Activated CD4-positive, alpha-beta T cell treated with anti-CD3 and anti-CD28 coated beads, Interleukin-2, amount 10 ng/mL, durations not matched to agents 24 days and 14 days (primary cell): Measurements from ENCODE around the gene NT5DC4. TPM values are rescaled to one million over a fixed set of nuclear protein-coding genes. Genes with fewer than 3 reads are reported as not detected.
"Not testable (repeated sequence)": the region's sequence is repeated elsewhere in the genome, so short reads cannot be mapped to it uniquely, and the experiment has no call there.

Source experiments
- DNase-seq: peaks from one replicate; pipeline ENCODE4 v3.0.0; 2022
- H3K27ac Mint-ChIP-seq: one replicate; pipeline ENCODE4 v1.8.0; 2022; ENCODE audit warnings: mild to moderate bottlenecking, mixed read lengths
- H3K27me3 Mint-ChIP-seq: one replicate; pipeline ENCODE4 v1.8.0; 2022; ENCODE audit warnings: mixed read lengths
- H3K36me3 Mint-ChIP-seq: one replicate; pipeline ENCODE4 v1.8.0; 2022; ENCODE audit warnings: low read depth, mild to moderate bottlenecking, mixed read lengths
- H3K4me1 Mint-ChIP-seq: one replicate; pipeline ENCODE4 v1.8.0; 2021; ENCODE audit warnings: mixed read lengths
- H3K4me3 Mint-ChIP-seq: one replicate; pipeline ENCODE4 v1.8.0; 2022; ENCODE audit warnings: mild to moderate bottlenecking, moderate library complexity, mixed read lengths
- H3K9me3 Mint-ChIP-seq: one replicate; pipeline ENCODE4 v1.8.0; 2021; ENCODE audit warnings: mixed read lengths
- intact Hi-C: fragments of 100-400 bp; cut with micrococcal nuclease; formaldehyde crosslinking; loops from one replicate; pipeline ENCODE4 v1.15.1; 2023
- total RNA-seq: library from RNA; stranded (reverse); gene quantifications from 2 replicates; pipeline ENCODE4 v1.2.3, GENCODE V29; 2022

Gene NT5DC4
- total RNA-seq, 1 donor from 2014 or later: not detected

GRCh38 chr2:112690853-112691401, 29.9 kb upstream of the NT5DC4 start:
- H3K36me3 Mint-ChIP-seq: no peaks in the 10 kb centered on the region
- H3K4me1 Mint-ChIP-seq: peaks cover 35% of the 10 kb centered on the region
- H3K9me3 Mint-ChIP-seq: no peaks in the 10 kb centered on the region
- H3K27me3 Mint-ChIP-seq: no peaks in the 10 kb centered on the region
- intact Hi-C loops: no loop called here
- peak; percentile 90 for DNase-seq
- peak overlapping the region; percentile 50 for H3K4me3 Mint-ChIP-seq
- H3K27ac Mint-ChIP-seq: peak overlapping the region; percentile 84

- no peaks in the 10 kb centered on the region for H3K27me3 Mint-ChIP-seq
- H3K27ac Mint-ChIP-seq: peak overlapping the region; percentile 80
- H3K9me3 Mint-ChIP-seq: no peaks in the 10 kb centered on the region
- peak overlapping the region; percentile 2 for H3K4me3 Mint-ChIP-seq
- H3K4me1 Mint-ChIP-seq: peaks cover 32% of the 10 kb centered on the region
- no peak for DNase-seq
- intact Hi-C loops: loop anchor here (1.0 to 2.0 kb wide), 7 partner anchors 14 to 107 kb away; partner anchors contain the start of gene CHCHD5
- H3K36me3 Mint-ChIP-seq: no peaks in the 10 kb centered on the region
These were observed 28.9 kb upstream of the NT5DC4 start for GRCh38 chr2:112691881-112692281.

DNA sequence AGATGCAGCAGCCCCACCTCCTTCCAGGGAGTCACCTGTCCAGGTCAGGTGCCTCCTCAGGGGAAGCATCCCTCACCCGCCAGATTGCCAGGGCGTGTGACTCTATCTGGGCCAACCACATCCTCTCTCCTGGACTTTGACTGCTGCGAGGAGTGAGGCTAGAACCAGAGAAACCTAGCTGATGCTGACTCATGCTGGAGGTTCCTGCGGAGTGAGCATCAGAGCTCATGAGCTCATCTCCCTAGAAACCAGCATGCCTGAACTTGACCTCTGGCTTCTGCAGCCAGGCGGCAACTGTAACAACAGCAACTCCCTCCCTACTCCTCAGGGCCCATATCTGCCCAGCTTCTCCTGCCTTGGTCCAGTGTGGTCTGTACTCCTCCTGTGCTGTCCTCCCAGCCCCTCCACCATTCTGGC, 28.3 kb upstream of the NT5DC4 start:
- intact Hi-C loops: loop anchor here (1.0 to 2.0 kb wide), 7 partner anchors 14 to 108 kb away; partner anchors contain the start of gene CHCHD5
- Mint-ChIP-seq H3K36me3 (no peaks in the 10 kb centered on the region), H3K27me3 (no peaks in the 10 kb centered on the region), H3K4me3 (peak overlapping the region; percentile 50), H3K4me1 (peaks cover 33% of the 10 kb centered on the region), H3K27ac (peak overlapping the region; percentile 80), H3K9me3 (no peaks in the 10 kb centered on the region)
- peak; percentile 90 for DNase-seq

- Mint-ChIP-seq H3K4me3 (peak overlapping the region; percentile 50), H3K27me3 (no peaks in the 10 kb centered on the region), H3K4me1 (peaks cover 33% of the 10 kb centered on the region), H3K27ac (peak overlapping the region; percentile 80), H3K9me3 (no peaks in the 10 kb centered on the region), H3K36me3 (no peaks in the 10 kb centered on the region)
- DNase-seq: no peak
- intact Hi-C loops: loop anchor here (1.0 to 2.0 kb wide), 7 partner anchors 13 to 108 kb away; partner anchors contain the start of gene CHCHD5
These were observed 27.9 kb upstream of the NT5DC4 start for GRCh38 chr2:112692918-112693317.

GRCh38 chr2:112693596-112693995, 27.2 kb upstream of the NT5DC4 start:
- intact Hi-C loops: loop anchor here (2.0 kb wide), 3 partner anchors 33 to 109 kb away; partner anchors contain the start of gene CHCHD5

GRCh38 chr2:112694182-112694581, 26.6 kb upstream of the NT5DC4 start:
- H3K4me3 Mint-ChIP-seq: no peak overlapping the region
- no peaks in the 10 kb centered on the region for H3K36me3 Mint-ChIP-seq
- no peak for DNase-seq
- no peaks in the 10 kb centered on the region for H3K9me3 Mint-ChIP-seq
- peaks cover 33% of the 10 kb centered on the region for H3K4me1 Mint-ChIP-seq
- intact Hi-C loops: no loop called here
- no peaks in the 10 kb centered on the region for H3K27me3 Mint-ChIP-seq
- H3K27ac Mint-ChIP-seq: no peak overlapping the region

More at GRCh38 chr2:112693596-112693995, 27.2 kb upstream of the NT5DC4 start:
- Mint-ChIP-seq H3K4me3 (no peak overlapping the region), H3K4me1 (peaks cover 33% of the 10 kb centered on the region), H3K9me3 (no peaks in the 10 kb centered on the region), H3K27me3 (no peaks in the 10 kb centered on the region), H3K27ac (peak overlapping the region; percentile 10), H3K36me3 (no peaks in the 10 kb centered on the region)
- no peak for DNase-seq

- H3K9me3 Mint-ChIP-seq: no peaks in the 10 kb centered on the region
- DNase-seq: no peak
- peaks cover 14% of the 10 kb centered on the region for H3K4me1 Mint-ChIP-seq
- H3K36me3 Mint-ChIP-seq: no peaks in the 10 kb centered on the region
- H3K27me3 Mint-ChIP-seq: no peaks in the 10 kb centered on the region
- intact Hi-C loops: no loop called here
- no peak overlapping the region for H3K4me3 Mint-ChIP-seq
- H3K27ac Mint-ChIP-seq: no peak overlapping the region
These were observed 21.8 kb upstream of the NT5DC4 start for GRCh38 chr2:112698834-112699515.

- Mint-ChIP-seq H3K36me3 (no peaks in the 10 kb centered on the region), H3K9me3 (no peaks in the 10 kb centered on the region), H3K4me1 (peaks cover 14% of the 10 kb centered on the region), H3K27me3 (no peaks in the 10 kb centered on the region), H3K4me3 (no peak overlapping the region), H3K27ac (no peak overlapping the region)
- intact Hi-C loops: no loop called here
- DNase-seq: no peak
These were observed 20.7 kb upstream of the NT5DC4 start for GRCh38 chr2:112699984-112700667.

DNA sequence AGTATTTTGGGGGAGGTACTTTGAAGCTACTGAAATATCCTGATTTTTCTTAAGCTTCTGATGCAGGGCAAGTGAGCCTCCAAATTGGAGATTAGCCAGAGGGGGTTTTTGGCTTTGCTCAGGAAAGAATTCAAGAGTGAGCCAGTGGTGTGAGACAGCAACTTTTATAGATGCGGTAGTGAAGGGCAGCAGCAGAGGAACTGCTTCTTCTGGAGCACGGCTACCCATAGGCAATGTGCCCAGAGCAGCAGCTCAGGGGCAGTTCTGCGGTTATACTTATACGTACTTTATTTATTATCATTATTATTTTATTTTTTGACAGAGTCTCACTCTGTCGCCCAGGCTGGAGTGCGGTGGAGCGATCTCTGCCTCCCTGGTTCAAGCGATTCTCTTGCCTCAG, 19.8 kb upstream of the NT5DC4 start:
- Mint-ChIP-seq H3K27ac (peak overlapping the region; percentile 47), H3K36me3 (no peaks in the 10 kb centered on the region), H3K4me3 (no peak overlapping the region), H3K27me3 (no peaks in the 10 kb centered on the region), H3K9me3 (no peaks in the 10 kb centered on the region), H3K4me1 (peaks cover 22% of the 10 kb centered on the region)
- no peak for DNase-seq
- intact Hi-C loops: no loop called here

GRCh38 chr2:112703684-112704083, 17.1 kb upstream of the NT5DC4 start:
- intact Hi-C loops: no loop called here
- DNase-seq: no peak
- H3K27ac Mint-ChIP-seq: no peak overlapping the region
- no peak overlapping the region for H3K4me3 Mint-ChIP-seq
- no peaks in the 10 kb centered on the region for H3K27me3 Mint-ChIP-seq
- H3K36me3 Mint-ChIP-seq: peaks cover 4% of the 10 kb centered on the region
- no peaks in the 10 kb centered on the region for H3K9me3 Mint-ChIP-seq
- peaks cover 43% of the 10 kb centered on the region for H3K4me1 Mint-ChIP-seq

GRCh38 chr2:112705575-112705974, 15.2 kb upstream of the NT5DC4 start:
- DNase-seq: no peak
- H3K27me3 Mint-ChIP-seq: no peaks in the 10 kb centered on the region
- peaks cover 4% of the 10 kb centered on the region for H3K36me3 Mint-ChIP-seq
- H3K4me1 Mint-ChIP-seq: peaks cover 44% of the 10 kb centered on the region
- no peak overlapping the region for H3K27ac Mint-ChIP-seq
- H3K4me3 Mint-ChIP-seq: peak overlapping the region; percentile 74
- intact Hi-C loops: no loop called here
- H3K9me3 Mint-ChIP-seq: no peaks in the 10 kb centered on the region

- Mint-ChIP-seq H3K4me3 (peak overlapping the region; percentile 74), H3K27me3 (no peaks in the 10 kb centered on the region), H3K27ac (peak overlapping the region; percentile 69), H3K9me3 (no peaks in the 10 kb centered on the region), H3K4me1 (peaks cover 45% of the 10 kb centered on the region), H3K36me3 (peaks cover 4% of the 10 kb centered on the region)
- peak; percentile 94 for DNase-seq
- intact Hi-C loops: loop anchor here (1.0 to 2.0 kb wide), 2 partner anchors 14 to 75 kb away; no protein-coding TSS in a partner anchor
These were observed 14.6 kb upstream of the NT5DC4 start for GRCh38 chr2:112706170-112706664.

DNA sequence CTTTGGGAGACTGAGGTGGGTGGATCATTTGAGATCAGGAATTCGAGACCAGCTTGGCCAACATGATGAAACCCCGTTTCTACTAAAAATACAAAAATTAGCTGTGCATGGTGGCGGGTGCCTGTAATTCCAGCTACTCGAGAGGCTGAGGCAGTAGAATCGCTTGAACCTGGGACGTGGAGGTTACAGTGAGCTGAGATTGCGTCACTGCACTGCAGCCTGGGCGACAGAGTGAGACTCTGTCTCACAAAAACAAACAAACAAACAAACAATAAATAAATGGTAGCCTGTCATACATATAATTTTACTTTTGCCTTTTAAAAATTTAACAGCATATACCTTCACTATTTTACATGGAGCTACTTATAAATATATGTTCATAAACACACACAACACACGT, 13.9 kb upstream of the NT5DC4 start:
- H3K27ac Mint-ChIP-seq, H3K27me3 Mint-ChIP-seq, H3K9me3 Mint-ChIP-seq, H3K36me3 Mint-ChIP-seq, DNase-seq: not testable (repeated sequence)
- Mint-ChIP-seq H3K4me3 (peak overlapping the region; percentile 18), H3K4me1 (peaks cover 45% of the 10 kb centered on the region)
- intact Hi-C loops: loop anchor here (1.0 to 2.0 kb wide), 2 partner anchors 15 to 76 kb away; no protein-coding TSS in a partner anchor

DNA sequence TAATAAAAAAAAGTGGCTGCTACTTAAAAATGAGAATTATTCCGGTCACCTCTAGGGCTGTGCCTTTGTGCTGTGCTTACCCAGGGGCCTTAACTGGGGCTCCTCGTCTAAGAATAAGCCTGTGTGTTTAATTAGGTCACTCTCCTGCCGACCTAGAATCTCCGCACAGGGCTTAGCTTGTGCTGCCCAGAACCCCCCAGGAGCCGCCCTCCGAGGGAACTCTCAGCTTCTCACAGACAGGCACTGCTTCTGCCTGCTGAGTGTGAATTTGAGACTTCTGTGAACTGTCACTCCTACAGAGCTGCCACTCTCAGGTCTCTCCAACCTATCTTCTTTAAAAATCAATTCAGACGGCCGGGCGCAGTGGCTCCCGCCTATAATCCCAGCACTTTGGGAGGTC, 11.9 kb upstream of the NT5DC4 start:
- Mint-ChIP-seq H3K36me3 (peaks cover 6% of the 10 kb centered on the region), H3K27me3 (no peaks in the 10 kb centered on the region), H3K4me1 (peaks cover 60% of the 10 kb centered on the region), H3K4me3 (no peak overlapping the region), H3K9me3 (no peaks in the 10 kb centered on the region), H3K27ac (no peak overlapping the region)
- no peak for DNase-seq
- intact Hi-C loops: loop anchor here (1.0 kb wide), 1 partner anchor 64 kb away; the partner anchor contains the start of gene SLC20A1
